ENCODE measurements around the gene MPZL1. TPM values are rescaled to one million over a fixed set of nuclear protein-coding genes. Genes with fewer than 3 reads are reported as not detected.

Gene MPZL1
- polyA plus RNA-seq, 3 donors: 23.1 to 63.6 (median 61.8) TPM

DNA sequence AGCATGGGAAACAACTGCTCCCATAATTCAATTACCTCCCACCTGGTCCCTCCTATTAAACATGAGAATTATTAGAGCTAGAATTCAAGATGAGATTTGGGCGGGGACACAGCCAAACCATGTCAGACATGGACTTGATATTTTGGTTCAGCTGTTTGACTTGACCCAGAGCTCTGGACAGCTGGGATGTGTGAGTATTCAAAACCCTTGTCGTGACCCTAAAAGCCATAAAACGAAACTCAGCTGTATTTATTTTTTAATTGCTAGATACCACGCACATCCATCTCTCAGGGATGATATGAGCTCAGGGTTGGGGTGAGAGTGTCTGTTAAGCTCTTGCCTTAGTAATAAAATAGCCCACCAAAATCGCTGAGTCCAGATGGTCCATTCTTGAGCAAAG is 46.3 kb upstream of the MPZL1 start:
- Mint-ChIP-seq H3K27me3 (ENCODE audit: low read depth in 3 of 3) (no peaks in the 10 kb centered on the region), H3K9me3 (no peaks in the 10 kb centered on the region), H3K36me3 (peaks cover 0 to 59% of the 10 kb centered on the region in 2 donors), H3K4me1 (peaks cover 51% of the 10 kb centered on the region), H3K27ac (peak overlapping the region in 3 of 7 donors; percentile 25 to 83 (median 62)), H3K4me3 (no peak overlapping the region)
- no peak overlapping the region for H3K9ac ChIP-seq (ENCODE audit: insufficient read depth, low read length, poor library complexity, severe bottlenecking)
- peaks cover 100% of the 10 kb centered on the region for H3K79me2 ChIP-seq (ENCODE audit: insufficient read depth, low read length)
- H3K27me3 ChIP-seq (ENCODE audit: control insufficient read depth in 2 of 2, insufficient read depth in 2 of 2, low read length in 2 of 2): no peaks in the 10 kb centered on the region
- H3K36me3 ChIP-seq (replicated peaks in 1 of 2; ENCODE audit: control insufficient read depth in 1 of 2, insufficient read depth in 2 of 2, low read length in 2 of 2): peaks cover 72 to 100% of the 10 kb centered on the region in 2 donors
- H3K9me3 ChIP-seq (replicated peaks in 1 of 2; ENCODE audit: control insufficient read depth in 1 of 2, insufficient read depth in 1 of 2, low read length in 2 of 2): no peaks in the 10 kb centered on the region
- no peak for DNase-seq
- no peak for TF ChIP-seq CTCF (IDR thresholded peaks at IDR 0.05)
- peak overlapping the region in 1 of 2 donors; percentile 82 for H3K27ac ChIP-seq (ENCODE audit: low read depth in 1 of 2, low read length in 2 of 2)
- intact Hi-C loops (cut with micrococcal nuclease): no loop called here
- 100% methylated on average over 2 of the region's 5 CpGs for WGBS (ENCODE audit: insufficient coverage)
- peaks cover 37 to 51% of the 10 kb centered on the region in 2 donors for H3K4me1 ChIP-seq (ENCODE audit: control insufficient read depth in 1 of 2, insufficient read depth in 2 of 2, low read length in 2 of 2)
- peaks cover 100% of the 10 kb centered on the region for H4K20me1 ChIP-seq (ENCODE audit: insufficient read depth, low read length)
- H2AFZ ChIP-seq (ENCODE audit: insufficient read depth, low read depth, low read length, poor library complexity, severe bottlenecking): no peak overlapping the region
- no peak overlapping the region for H3K4me2 ChIP-seq (replicated peaks; ENCODE audit: extremely low read depth, low read length, poor library complexity, severe bottlenecking)
- no peak overlapping the region for H3K4me3 ChIP-seq (replicated peaks in 1 of 3; ENCODE audit: low read depth in 2 of 3, low read length in 3 of 3)

DNA sequence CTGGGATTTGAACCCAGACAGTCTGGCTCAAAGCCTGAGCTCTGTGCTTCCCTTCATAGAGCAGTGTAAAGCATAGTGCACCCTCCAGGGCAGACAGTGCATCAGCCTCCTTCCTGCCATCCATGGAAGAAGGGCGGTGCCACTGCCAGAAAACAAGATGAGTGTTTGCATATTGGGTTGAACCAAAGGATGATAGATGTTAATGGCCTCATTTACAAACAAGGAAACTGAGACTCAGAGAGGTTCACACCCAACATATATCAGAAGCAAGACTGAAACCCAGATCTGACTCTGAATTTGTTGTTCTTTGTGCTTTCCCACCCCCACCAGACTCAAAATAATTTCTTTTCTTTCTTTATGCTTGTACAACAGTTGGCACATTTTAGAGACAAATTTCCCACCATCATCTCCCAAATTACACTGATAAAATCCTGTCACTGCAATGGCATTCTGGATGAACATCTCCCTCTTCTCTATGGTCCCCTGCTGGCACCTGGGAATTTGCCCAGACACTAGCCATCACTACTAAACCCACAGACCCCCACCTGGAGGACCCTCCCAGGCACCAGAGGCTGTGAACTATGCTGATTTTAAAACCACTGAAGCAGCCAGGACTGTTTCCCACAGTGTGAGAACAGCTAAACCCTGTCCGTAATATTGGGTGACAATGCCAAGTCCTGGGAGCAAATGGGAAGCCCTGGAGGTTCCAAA is 45.4 kb upstream of the MPZL1 start:
- peaks cover 100% of the 10 kb centered on the region for H3K79me2 ChIP-seq (ENCODE audit: insufficient read depth, low read length)
- H3K4me1 ChIP-seq (ENCODE audit: control insufficient read depth in 1 of 2, insufficient read depth in 2 of 2, low read length in 2 of 2): peaks cover 28 to 41% of the 10 kb centered on the region in 2 donors
- intact Hi-C loops (cut with micrococcal nuclease): no loop called here
- H3K4me2 ChIP-seq (replicated peaks; ENCODE audit: extremely low read depth, low read length, poor library complexity, severe bottlenecking): no peak overlapping the region
- no peaks in the 10 kb centered on the region for H3K9me3 ChIP-seq (replicated peaks in 1 of 2; ENCODE audit: control insufficient read depth in 1 of 2, insufficient read depth in 1 of 2, low read length in 2 of 2)
- peak overlapping the region in 5 of 7 donors; percentile 36 to 83 (median 62) for H3K27ac Mint-ChIP-seq
- H2AFZ ChIP-seq (ENCODE audit: insufficient read depth, low read depth, low read length, poor library complexity, severe bottlenecking): no peak overlapping the region
- H3K27me3 Mint-ChIP-seq (ENCODE audit: low read depth in 3 of 3): no peaks in the 10 kb centered on the region
- H4K20me1 ChIP-seq (ENCODE audit: insufficient read depth, low read length): peaks cover 100% of the 10 kb centered on the region
- no peak overlapping the region for H3K4me3 ChIP-seq (replicated peaks in 1 of 3; ENCODE audit: low read depth in 2 of 3, low read length in 3 of 3)
- H3K9ac ChIP-seq (ENCODE audit: insufficient read depth, low read length, poor library complexity, severe bottlenecking): no peak overlapping the region
- no peaks in the 10 kb centered on the region for H3K27me3 ChIP-seq (ENCODE audit: control insufficient read depth in 2 of 2, insufficient read depth in 2 of 2, low read length in 2 of 2)
- peaks cover 47% of the 10 kb centered on the region for H3K4me1 Mint-ChIP-seq
- peaks cover 74 to 100% of the 10 kb centered on the region in 2 donors for H3K36me3 ChIP-seq (replicated peaks in 1 of 2; ENCODE audit: control insufficient read depth in 1 of 2, insufficient read depth in 2 of 2, low read length in 2 of 2)
- H3K27ac ChIP-seq (ENCODE audit: low read depth in 1 of 2, low read length in 2 of 2): peak overlapping the region in 1 of 2 donors; percentile 82
- no peak overlapping the region for H3K4me3 Mint-ChIP-seq
- no peak for TF ChIP-seq CTCF (IDR thresholded peaks at IDR 0.05)
- H3K36me3 Mint-ChIP-seq: peaks cover 0 to 50% of the 10 kb centered on the region in 2 donors
- 100% methylated on average over 1 of the region's 2 CpGs for WGBS (ENCODE audit: insufficient coverage)
- no peaks in the 10 kb centered on the region for H3K9me3 Mint-ChIP-seq
- DNase-seq: no peak
